Measurements from ENCODE around the gene ST7.

The ST7 gene

DNA sequence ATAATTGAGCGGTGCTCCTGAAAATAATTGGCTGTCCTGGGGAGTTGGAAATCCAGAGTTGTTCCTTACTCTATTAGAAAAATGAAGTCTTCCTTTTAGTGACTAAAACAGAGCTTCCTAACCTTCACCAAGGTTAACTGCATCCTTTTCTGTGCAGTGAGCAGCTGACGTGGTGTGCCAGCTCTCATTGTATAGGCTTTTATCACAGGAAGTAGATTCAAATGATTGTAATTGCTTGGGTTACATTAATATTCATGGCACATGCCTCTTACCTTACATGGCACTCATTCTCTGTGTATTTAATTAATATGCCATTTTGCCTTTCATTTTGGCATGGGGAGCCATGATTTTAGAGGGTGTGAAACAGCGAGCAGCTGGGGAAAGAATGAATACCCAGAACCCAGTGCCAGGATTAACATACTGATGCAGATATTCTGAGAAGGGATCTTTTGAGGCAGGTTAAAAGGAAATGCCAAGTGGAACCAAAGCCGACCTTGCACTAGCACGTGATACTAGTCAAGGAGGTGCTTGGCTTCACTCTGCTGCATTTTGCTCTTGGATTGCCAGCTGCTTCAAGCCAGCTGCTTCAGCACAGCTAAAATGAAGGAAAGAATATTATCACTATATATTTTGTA is 115.3 kb downstream of the ST7 start:
- Histone ChIP-seq H3K79me2 (ENCODE audit: insufficient read depth, low read length) (no peaks in the 10 kb centered on the region), H3K4me3 (ENCODE audit: low read length, poor library complexity, severe bottlenecking) (no peak overlapping the region), H3K9ac (ENCODE audit: low read depth, low read length, poor library complexity, severe bottlenecking) (no peak overlapping the region), H3K9me2 (replicated peaks; ENCODE audit: low read depth, low read length) (no peaks in the 10 kb centered on the region), H4K20me1 (ENCODE audit: insufficient read depth, low read length, poor library complexity, severe bottlenecking) (no peaks in the 10 kb centered on the region), H3K27me3 (ENCODE audit: insufficient read depth, low read length, poor library complexity, severe bottlenecking) (no peaks in the 10 kb centered on the region), H3K4me1 (ENCODE audit: insufficient read depth, low read length, poor library complexity, severe bottlenecking) (peaks cover 19% of the 10 kb centered on the region), H3K36me3 (ENCODE audit: insufficient read depth, low read length) (no peaks in the 10 kb centered on the region), H2AFZ (ENCODE audit: low read length) (no peak overlapping the region), H3K4me2 (ENCODE audit: low read depth, low read length, poor library complexity, severe bottlenecking) (no peak overlapping the region), H3F3A (ENCODE audit: low read depth) (no peaks in the 10 kb centered on the region), H3K9me3 (ENCODE audit: insufficient read depth, low read depth, low read length) (no peaks in the 10 kb centered on the region)
- TF ChIP-seq CTCF (conservative IDR thresholded peaks at IDR 0.05; ENCODE audit: low read length) (no peak), EZH2phosphoT487 (IDR thresholded peaks at IDR 0.05; ENCODE audit: borderline replicate concordance) (no peak)

GRCh38 chr7:117069379-117069778 is 116.1 kb downstream of the ST7 start:
- H3K4me3 ChIP-seq (ENCODE audit: low read length, poor library complexity, severe bottlenecking), result no peak overlapping the region
- no peak overlapping the region for H3K9ac ChIP-seq (ENCODE audit: low read depth, low read length, poor library complexity, severe bottlenecking)
- no peak for TF ChIP-seq CTCF (conservative IDR thresholded peaks at IDR 0.05; ENCODE audit: low read length)
- TF ChIP-seq EZH2phosphoT487 (IDR thresholded peaks at IDR 0.05; ENCODE audit: borderline replicate concordance), result no peak
- peaks cover 19% of the 10 kb centered on the region for H3K4me1 ChIP-seq (ENCODE audit: insufficient read depth, low read length, poor library complexity, severe bottlenecking)
- no peaks in the 10 kb centered on the region for H3K36me3 ChIP-seq (ENCODE audit: insufficient read depth, low read length)
- H4K20me1 ChIP-seq (ENCODE audit: insufficient read depth, low read length, poor library complexity, severe bottlenecking), result no peaks in the 10 kb centered on the region
- no peak overlapping the region for H3K4me2 ChIP-seq (ENCODE audit: low read depth, low read length, poor library complexity, severe bottlenecking)
- H3K79me2 ChIP-seq (ENCODE audit: insufficient read depth, low read length), result no peaks in the 10 kb centered on the region
- no peaks in the 10 kb centered on the region for H3F3A ChIP-seq (ENCODE audit: low read depth)
- H2AFZ ChIP-seq (ENCODE audit: low read length), result no peak overlapping the region
- no peaks in the 10 kb centered on the region for H3K9me3 ChIP-seq (ENCODE audit: insufficient read depth, low read depth, low read length)
- H3K9me2 ChIP-seq (replicated peaks; ENCODE audit: low read depth, low read length), result no peaks in the 10 kb centered on the region
- no peaks in the 10 kb centered on the region for H3K27me3 ChIP-seq (ENCODE audit: insufficient read depth, low read length, poor library complexity, severe bottlenecking)

GRCh38 chr7:117071551-117071950 is 118.2 kb downstream of the ST7 start:
- no peaks in the 10 kb centered on the region for H3K79me2 ChIP-seq (ENCODE audit: insufficient read depth, low read length)
- H3K27me3 ChIP-seq (ENCODE audit: insufficient read depth, low read length, poor library complexity, severe bottlenecking), result no peaks in the 10 kb centered on the region

More at GRCh38 chr7:117071551-117071950, 118.2 kb downstream of the ST7 start:
- Histone ChIP-seq H3K36me3 (ENCODE audit: insufficient read depth, low read length) (no peaks in the 10 kb centered on the region), H3K4me3 (ENCODE audit: low read length, poor library complexity, severe bottlenecking) (no peak overlapping the region), H3F3A (ENCODE audit: low read depth) (no peaks in the 10 kb centered on the region), H4K20me1 (ENCODE audit: insufficient read depth, low read length, poor library complexity, severe bottlenecking) (no peaks in the 10 kb centered on the region), H3K9ac (ENCODE audit: low read depth, low read length, poor library complexity, severe bottlenecking) (no peak overlapping the region), H2AFZ (ENCODE audit: low read length) (no peak overlapping the region), H3K9me3 (ENCODE audit: insufficient read depth, low read depth, low read length) (no peaks in the 10 kb centered on the region; the same call in 1 of the 2 replicates), H3K4me1 (ENCODE audit: insufficient read depth, low read length, poor library complexity, severe bottlenecking) (peaks cover 19% of the 10 kb centered on the region), H3K4me2 (ENCODE audit: low read depth, low read length, poor library complexity, severe bottlenecking) (no peak overlapping the region), H3K9me2 (replicated peaks; ENCODE audit: low read depth, low read length) (no peaks in the 10 kb centered on the region)
- no peak for TF ChIP-seq CTCF (conservative IDR thresholded peaks at IDR 0.05; ENCODE audit: low read length)
- TF ChIP-seq EZH2phosphoT487 (IDR thresholded peaks at IDR 0.05; ENCODE audit: borderline replicate concordance), result no peak
